Central memory CD4-positive, alpha-beta T cell (primary cell): ENCODE data around the gene FMN1.

Experiments
- DNase-seq: peaks from one replicate; pipeline ENCODE4 v3.0.0; 2022

Gene FMN1

DNA sequence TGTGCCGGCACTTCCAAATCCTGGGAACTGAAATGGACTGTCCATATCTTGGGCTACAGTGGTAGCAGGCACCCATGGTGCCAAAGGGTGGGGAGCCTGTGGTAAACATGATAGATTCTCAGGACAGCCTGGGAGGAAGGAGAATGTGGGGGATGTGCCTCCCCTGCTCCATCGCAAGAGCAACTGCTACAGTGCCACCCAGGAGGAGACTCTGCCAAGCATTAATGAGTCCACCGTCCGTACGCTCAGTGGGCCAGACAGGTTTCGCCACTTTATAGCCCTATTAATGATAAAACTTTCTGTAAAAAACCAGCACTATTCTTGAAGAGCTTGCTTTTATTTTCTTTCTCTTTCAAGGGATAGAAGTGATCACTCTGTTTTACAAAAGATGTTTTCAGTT is 75.2 kb downstream of the FMN1 start:
- no peak for DNase-seq

- no peak for DNase-seq
Observed at GRCh38 chr15:33116198-33116597, 78.3 kb downstream of the FMN1 start.

GRCh38 chr15:33115191-33115861 is 79.2 kb downstream of the FMN1 start:
- no peak for DNase-seq

GRCh38 chr15:33114374-33114717 is 80.2 kb downstream of the FMN1 start:
- DNase-seq: no peak

DNA sequence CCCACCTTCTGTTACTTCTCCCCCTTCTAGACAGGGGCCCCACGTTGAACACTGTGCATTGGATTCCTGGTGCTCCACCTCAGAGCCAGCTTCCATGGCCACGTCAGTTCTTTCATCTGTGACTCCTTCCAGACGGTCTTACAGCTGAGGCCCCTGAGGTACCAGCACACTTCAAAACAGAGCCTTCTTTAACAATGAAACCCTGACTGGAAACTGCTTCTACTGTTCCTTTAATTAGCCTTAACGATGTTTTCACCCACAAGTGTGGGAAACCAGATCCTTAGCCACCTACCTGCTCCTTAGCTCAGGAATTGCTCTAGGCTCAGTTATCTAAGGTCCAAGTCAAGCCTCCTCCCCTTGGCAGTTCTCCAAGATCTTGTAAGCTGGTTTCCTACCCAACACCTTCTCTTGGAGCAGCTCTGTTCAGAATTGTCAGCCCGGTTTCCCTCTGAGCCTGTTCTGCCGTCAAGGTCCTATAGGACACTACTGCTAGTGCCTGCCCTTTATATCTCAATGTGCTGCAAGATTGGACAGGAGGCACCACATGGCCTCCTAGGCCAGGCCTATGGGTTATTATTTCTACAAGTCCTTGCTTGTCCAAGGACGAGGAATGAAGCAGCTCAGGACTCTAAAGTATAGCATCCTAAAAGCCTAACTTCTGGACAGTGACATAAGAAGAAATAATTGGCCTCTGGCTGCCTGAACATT is 80.7 kb downstream of the FMN1 start:
- no peak for DNase-seq

GRCh38 chr15:33112541-33113105 is 81.9 kb downstream of the FMN1 start:
- no peak for DNase-seq

- DNase-seq: no peak
Observed at GRCh38 chr15:33111041-33111451, 83.5 kb downstream of the FMN1 start.

- no peak for DNase-seq
Observed at GRCh38 chr15:33109345-33109744, 85.2 kb downstream of the FMN1 start.

DNA sequence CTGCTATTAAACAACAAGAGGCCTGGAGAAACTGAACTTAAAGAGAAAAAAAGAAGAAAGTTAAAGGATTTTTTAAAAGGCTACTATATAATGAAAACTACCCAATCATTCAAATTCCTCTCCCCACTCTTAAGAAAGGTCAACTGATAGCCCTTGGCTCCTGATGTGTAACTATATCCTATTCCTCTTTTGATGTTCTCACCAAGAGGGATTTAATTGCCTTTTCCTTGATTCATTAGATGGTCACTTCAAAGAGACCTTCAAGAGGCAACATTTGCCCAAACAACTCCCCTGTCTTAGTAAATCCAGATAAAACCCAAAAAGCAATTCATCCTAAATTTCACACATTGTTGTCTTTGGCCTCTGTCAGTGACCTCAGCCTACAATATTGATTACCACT is 86.0 kb downstream of the FMN1 start:
- DNase-seq: no peak

GRCh38 chr15:33107950-33108349 is 86.6 kb downstream of the FMN1 start:
- no peak for DNase-seq

DNA sequence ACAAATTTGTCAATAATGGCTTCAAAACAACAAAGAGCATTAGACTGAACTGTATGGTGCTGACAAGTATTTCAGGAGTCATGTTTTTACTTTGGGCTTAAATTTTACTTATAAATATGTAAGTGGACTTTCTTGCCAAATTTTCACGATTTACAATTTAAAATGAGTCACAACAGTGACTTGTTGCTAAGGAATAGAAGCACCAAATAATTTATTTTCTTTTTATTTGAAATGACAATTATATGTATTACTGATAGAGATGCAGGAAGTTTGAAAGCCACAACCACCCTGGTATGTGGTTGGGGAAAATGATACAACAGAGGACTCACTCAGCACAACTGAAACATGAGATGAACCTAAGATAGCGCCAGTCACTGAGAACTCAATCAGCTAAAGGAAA is 90.3 kb downstream of the FMN1 start:
- peak; percentile 67 for DNase-seq

GRCh38 chr15:33101036-33101435 is 93.5 kb downstream of the FMN1 start:
- no peak for DNase-seq

DNA sequence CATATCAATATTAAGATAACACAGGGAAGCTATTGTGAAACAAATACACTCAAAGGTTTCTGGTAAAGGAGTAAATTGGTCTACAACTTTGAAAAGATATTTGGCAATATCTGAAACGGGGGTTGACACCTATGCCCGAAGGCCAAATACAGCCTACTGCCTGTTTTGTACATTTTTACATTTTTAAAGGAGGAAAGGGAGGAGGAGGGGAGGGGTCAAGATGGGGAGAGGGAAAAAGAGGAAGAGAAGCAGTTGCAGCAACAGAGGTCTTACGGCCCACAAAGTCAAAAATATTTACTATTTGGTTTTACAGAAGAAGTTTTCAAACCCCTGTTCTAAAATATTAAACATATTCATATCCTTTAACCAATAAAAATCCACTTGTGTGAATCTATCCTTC is 94.2 kb downstream of the FMN1 start:
- no peak for DNase-seq

- no peak for DNase-seq
Observed at GRCh38 chr15:33099739-33100138, 94.8 kb downstream of the FMN1 start.

DNA sequence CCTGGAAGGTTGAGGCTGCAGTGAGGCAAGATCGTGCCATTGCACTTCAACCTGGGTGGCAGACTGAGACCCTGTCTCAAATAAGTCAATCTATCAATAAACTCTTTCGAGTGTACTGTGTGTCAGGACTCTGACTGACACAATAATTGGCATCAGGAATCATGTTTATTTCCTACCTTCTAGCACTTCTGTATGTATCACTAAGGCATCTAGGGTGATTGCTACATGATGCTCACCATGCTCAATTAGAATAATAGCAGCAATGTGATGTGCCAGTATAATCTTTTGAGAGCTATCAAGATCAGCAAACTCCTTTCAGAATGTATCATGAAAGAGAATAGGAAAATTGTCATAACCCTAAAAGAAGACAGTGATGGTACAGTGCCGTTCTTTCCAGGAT is 95.3 kb downstream of the FMN1 start:
- no peak for DNase-seq

- DNase-seq: no peak
Observed at GRCh38 chr15:33098094-33099058, 96.1 kb downstream of the FMN1 start.

DNA sequence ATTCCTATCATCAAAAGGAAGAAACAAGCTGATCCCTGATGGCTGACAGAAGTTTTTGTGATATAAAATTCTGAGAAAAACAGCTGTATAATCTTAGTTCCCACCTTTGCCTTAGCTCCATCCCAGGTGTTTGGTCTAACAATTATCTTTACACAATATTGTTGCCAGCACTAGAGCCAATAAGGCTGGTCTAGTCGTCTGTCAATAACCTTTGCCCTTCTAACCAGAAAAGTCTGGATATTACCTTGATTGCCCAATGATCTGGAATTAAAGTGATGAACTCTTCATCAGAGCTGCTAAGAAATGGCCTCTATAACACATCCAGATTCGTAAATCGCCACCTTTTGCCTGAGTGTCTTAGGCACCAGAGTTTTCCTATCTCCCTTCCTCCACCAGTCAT is 98.4 kb downstream of the FMN1 start:
- DNase-seq: no peak

- DNase-seq: no peak
Observed at GRCh38 chr15:33095641-33096040, 98.9 kb downstream of the FMN1 start.

GRCh38 chr15:33094336-33094735 is 100.2 kb downstream of the FMN1 start:
- DNase-seq: no peak

DNA sequence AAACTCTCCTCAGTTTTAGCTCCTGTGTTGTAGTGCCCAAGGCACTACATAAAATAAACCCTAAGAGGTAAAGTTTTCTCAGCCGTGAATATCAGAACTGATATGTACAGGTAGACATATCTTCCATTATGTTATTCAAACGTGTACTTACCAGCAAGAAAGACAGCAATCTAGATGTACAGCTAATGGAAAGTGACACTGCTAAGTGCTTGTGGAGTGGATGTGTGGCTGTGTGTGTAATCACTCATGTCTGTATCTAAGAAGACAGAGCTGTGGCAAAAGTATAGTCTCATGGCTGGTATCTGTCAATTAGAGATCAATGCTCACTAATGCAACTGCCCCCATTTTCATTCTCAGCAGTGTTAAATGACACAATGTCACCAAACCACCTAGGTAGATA is 101.3 kb downstream of the FMN1 start:
- DNase-seq: no peak

- peak; percentile 25 for DNase-seq
Observed at GRCh38 chr15:33091983-33092693, 102.4 kb downstream of the FMN1 start.

- no peak for DNase-seq
Observed at GRCh38 chr15:33089878-33090757, 104.4 kb downstream of the FMN1 start.
